ENCODE data around the gene JUP. TPM values are rescaled to one million over a fixed set of nuclear protein-coding genes. Genes with fewer than 3 reads are reported as not detected.

The JUP gene
- total and polyA plus RNA-seq, 10 of the 15 experiments (the other 5 are each of a cell fraction or from before 2014, with no cell fraction given): 1.5 to 36.3 (median 11.6) TPM

DNA sequence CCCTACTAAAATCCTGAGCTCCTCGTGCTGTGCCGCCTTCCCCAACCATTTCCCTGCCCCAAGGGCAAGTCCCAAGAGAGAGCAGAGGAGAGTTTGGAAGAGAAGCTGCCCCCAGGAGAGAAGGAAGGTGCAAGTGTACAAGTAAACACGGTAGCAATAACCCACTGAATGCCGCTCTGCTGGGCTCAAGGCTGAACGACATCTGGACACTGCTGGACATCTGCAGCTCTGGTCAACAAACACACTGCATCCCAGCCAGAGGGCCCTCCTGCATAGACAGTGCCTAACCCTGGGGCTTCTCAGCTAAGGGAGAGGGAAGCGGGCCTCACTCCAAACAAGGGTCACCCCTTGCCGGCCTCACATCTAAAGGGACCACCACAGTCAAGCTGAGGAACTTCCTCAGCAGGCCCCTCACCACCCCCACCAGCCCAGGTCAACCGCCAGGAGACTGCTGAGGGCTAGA is 12.7 kb downstream of the JUP start (continued):
- TF ChIP-seq PRDM15 (CRISPR knock-in tag; IDR thresholded peaks at IDR 0.05) (no peak), EZH2 (IDR thresholded peaks at IDR 0.05; ENCODE audit: borderline replicate concordance, control insufficient read depth, low read depth, low read length) (no peak), POLR2A (IDR thresholded peaks at IDR 0.05; ENCODE audit: low read depth, low read length) (no peak), SMAD5 (IDR thresholded peaks at IDR 0.05; ENCODE audit: low read depth) (no peak), CHD4 (IDR thresholded peaks at IDR 0.05) (no peak), JUND (IDR thresholded peaks at IDR 0.05; ENCODE audit: low read depth, low read length) (no peak), HDGF (IDR thresholded peaks at IDR 0.05) (no peak)
- TF ChIP-seq, protein P1, sequence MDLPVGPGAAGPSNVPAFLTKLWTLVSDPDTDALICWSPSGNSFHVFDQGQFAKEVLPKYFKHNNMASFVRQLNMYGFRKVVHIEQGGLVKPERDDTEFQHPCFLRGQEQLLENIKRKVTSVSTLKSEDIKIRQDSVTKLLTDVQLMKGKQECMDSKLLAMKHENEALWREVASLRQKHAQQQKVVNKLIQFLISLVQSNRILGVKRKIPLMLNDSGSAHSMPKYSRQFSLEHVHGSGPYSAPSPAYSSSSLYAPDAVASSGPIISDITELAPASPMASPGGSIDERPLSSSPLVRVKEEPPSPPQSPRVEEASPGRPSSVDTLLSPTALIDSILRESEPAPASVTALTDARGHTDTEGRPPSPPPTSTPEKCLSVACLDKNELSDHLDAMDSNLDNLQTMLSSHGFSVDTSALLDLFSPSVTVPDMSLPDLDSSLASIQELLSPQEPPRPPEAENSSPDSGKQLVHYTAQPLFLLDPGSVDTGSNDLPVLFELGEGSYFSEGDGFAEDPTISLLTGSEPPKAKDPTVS (IDR thresholded peaks at IDR 0.05; ENCODE audit: low read depth, low read length): no peak

DNA sequence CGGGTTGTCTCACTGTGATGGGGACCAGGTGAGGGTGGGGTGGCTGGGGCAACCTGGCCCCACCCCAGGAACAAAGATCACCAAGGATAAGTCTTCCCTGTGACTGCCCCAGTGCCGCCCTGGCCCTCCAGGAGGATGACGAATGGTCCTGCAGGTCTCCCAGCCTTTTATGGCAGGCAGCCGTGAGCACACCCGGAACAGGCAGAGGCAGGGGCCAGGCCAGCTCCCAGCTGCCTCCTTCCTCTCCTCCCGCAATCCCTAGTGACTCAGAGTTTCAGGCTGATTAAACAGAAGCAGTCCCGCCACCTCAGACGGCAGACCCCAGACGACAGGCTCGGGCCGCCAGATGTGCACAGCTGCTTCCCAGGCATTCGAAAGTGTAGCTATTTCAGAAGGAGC is 13.3 kb downstream of the JUP start:
- BruUV-seq (replicated peaks): no TSS peak
- CTCF ChIA-PET: no interaction called here
- SMC1A ChIA-PET (ENCODE audit: uncharacterized antibody, unreplicated experiment): no interaction called here
- no peaks in the 10 kb centered on the region for H4K20me1 ChIP-seq (ENCODE audit: control insufficient read depth, insufficient read depth)
- H3K36me3 ChIP-seq (ENCODE audit: control insufficient read depth in 2 of 2, insufficient read depth in 2 of 2, low read length in 1 of 2): no peaks in the 10 kb centered on the region
- no peak overlapping the region for H3K9ac ChIP-seq (ENCODE audit: control insufficient read depth, insufficient read depth, low read length)
- FAIRE-seq (no peak), ATAC-seq (no peak), DNase-seq (ENCODE audit: low read depth, low spot score) (no peak)
- H3K4me2 ChIP-seq (ENCODE audit: control insufficient read depth, insufficient read depth): no peak overlapping the region
- RAD21 ChIA-PET (ENCODE audit: unreplicated experiment): no interaction called here
- H3K27me3 ChIP-seq (replicated peaks in 1 of 2; ENCODE audit: control insufficient read depth in 2 of 2, insufficient read depth in 2 of 2, low read length in 1 of 2): no peaks in the 10 kb centered on the region
- no peaks in the 10 kb centered on the region for H3K9me3 ChIP-seq (replicated peaks; ENCODE audit: control insufficient read depth, insufficient read depth, low read length)
- no peak overlapping the region for H2AFZ ChIP-seq (ENCODE audit: control insufficient read depth, low read depth, low read length)
- no peak overlapping the region for H3K4me3 ChIP-seq
- POLR2A ChIA-PET: interaction anchor here (1.9 kb wide), 1 partner anchor 13 kb away, joined by 6 read pairs; the partner anchor contains the start of gene JUP
- intact Hi-C loops (cut with micrococcal nuclease; ENCODE audit: unreplicated experiment): no loop called here
- in situ Hi-C loops (cut with MboI): no loop called here
- peaks cover 4% of the 10 kb centered on the region for H3K79me2 ChIP-seq (ENCODE audit: control insufficient read depth, insufficient read depth, low read length)
- no peaks in the 10 kb centered on the region for H3K4me1 ChIP-seq (ENCODE audit: control insufficient read depth, insufficient read depth, low read length)
- WGBS (ENCODE audit: insufficient coverage, insufficient replicate concordance, low lambda C conversion rate, missing lambda C conversion rate): 59% methylated on average over 12 of the region's 12 CpGs
- H3K27ac ChIP-seq (ENCODE audit: control insufficient read depth, insufficient read depth): no peak overlapping the region
- TF ChIP-seq BRCA1 (IDR thresholded peaks at IDR 0.05; ENCODE audit: low read depth, low read length) (no peak), KLF5 (IDR thresholded peaks at IDR 0.05; ENCODE audit: partially characterized antibody) (no peak), KDM1A (IDR thresholded peaks at IDR 0.05; ENCODE audit: borderline replicate concordance) (no peak), RBBP5 (conservative IDR thresholded peaks at IDR 0.05) (no peak), NFYA (IDR thresholded peaks at IDR 0.05; ENCODE audit: borderline replicate concordance, low read depth, low read length) (no peak), RAD21 (IDR thresholded peaks at IDR 0.05; ENCODE audit: insufficient read depth, low read depth, low read length) (no peak), MTA2 (IDR thresholded peaks at IDR 0.05; ENCODE audit: low read depth) (no peak), SUPT20H (IDR thresholded peaks at IDR 0.05; ENCODE audit: borderline replicate concordance, control insufficient read depth, low read depth, low read length) (no peak), PRDM15 (CRISPR knock-in tag; IDR thresholded peaks at IDR 0.05) (no peak)

All from GM12878 (cell line).